GM11168 (cell line): ENCODE results near the gene PTPRM.
"Not testable (repeated sequence)": the region's sequence is repeated elsewhere in the genome, so short reads cannot be mapped to it uniquely, and the experiment has no call there.

Source experiments
- in situ Hi-C: fragments of 300-500 bp; cut with MboI; formaldehyde crosslinking; loops from one replicate; pipeline ENCODE4 v1.12.0; 2022; ENCODE audit warnings: low sequenced_read_pairs; ENCODE audit not compliant: unreplicated experiment

PTPRM gene

DNA sequence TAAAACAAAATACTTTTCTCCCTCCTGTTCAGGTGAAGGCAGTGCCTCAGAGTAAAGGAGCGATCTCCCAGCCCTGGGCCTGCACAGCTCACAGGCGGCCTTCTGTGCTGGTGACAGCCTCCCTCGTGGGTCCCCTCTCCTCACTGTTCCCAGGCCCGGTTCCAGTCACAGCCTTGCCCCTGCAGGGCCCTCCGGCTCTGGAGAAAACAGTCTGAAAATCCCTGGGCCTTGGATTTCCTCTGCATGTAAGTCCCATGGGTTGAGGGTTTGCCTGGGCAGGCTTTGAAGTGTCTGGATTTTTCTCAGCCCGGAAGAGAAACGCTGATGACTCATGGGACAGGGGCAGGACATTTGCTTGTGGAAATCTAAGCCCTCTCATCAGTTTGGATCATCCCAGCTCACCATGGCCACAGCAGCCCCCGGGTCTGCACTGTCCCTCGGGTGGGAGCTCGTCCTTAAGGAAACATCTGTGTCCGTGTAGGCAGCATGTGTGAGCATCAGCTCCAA lies 856.0 kb downstream of the PTPRM start:
- in situ Hi-C loops = no loop called here

DNA sequence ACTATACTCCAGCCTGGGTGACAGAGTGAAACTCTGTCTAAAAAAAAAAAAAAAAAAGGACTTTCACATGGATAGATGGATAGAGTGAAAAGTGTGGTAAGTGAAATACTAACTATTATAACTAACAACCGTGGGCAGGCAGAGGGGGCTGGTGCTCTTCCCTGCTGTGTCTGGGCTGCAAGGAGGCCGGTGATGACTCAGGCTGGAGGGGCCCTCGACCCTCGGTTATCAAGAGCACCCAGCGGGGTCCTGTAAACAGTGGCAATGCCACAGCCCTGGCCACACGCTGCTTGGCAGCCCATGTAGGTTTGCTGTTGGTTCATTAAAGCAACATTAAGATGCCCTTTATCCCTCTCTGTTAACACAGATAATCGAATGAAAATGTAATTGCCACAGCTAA lies 857.4 kb downstream of the PTPRM start:
- in situ Hi-C loops = no loop called here

DNA sequence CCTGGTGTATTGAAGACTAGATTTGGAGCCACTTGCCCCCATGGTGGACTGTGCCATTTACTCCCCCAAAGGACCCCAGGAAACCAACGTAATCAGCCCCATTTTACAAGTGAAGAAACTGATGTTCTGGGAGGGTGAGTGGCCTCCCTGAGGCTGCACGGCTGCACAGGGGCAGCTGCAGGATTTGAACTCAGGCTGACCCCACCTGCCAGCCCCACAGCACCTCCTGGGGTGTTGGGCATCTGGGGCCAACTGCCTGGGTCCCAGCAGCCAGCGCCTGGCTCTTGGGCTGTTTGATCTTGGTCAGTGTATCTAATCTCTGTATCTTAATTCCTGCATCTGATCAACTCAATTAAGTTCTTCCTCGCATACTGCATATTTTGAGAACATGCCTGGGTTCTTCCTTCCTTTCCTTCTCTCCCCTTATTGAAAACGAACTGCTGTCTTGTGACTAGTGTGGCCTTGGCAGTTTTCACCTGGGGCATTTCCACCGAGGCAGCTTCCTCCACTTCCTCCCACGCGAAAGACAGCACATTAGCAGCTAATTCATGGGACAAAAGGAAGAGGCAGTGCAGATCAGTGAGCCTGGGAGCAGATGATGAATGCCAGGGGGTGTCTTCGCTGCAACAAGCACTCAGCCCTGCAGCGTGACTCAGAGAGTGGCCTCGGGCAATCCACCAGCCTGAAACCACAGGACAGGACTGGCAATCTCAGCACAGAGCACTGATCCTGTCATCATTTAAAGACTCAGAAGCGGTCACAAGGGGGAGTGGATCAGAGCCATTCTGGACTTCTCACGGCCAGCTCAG lies 858.0 kb downstream of the PTPRM start:
- in situ Hi-C loops = no loop called here

DNA sequence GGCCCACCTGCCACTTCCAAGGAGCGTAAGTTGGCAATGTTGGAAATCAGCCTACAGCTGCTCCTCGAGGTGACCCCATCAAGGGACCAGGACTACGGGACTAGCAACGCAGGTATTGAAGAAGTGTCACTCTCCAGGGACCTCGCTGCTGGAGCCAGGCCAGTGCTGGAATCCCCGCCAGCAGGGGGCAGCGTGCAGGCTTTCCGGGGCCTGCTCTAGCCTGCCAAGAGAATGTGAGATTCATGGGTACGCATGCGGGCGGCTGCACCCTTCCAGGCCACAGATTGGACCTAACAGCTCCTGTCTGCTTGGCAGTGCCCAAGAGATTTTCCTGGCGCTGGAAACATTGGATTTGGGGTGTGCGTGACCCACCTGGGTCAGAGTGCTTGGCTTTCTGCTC lies 859.3 kb downstream of the PTPRM start:
- in situ Hi-C loops = no loop called here

DNA sequence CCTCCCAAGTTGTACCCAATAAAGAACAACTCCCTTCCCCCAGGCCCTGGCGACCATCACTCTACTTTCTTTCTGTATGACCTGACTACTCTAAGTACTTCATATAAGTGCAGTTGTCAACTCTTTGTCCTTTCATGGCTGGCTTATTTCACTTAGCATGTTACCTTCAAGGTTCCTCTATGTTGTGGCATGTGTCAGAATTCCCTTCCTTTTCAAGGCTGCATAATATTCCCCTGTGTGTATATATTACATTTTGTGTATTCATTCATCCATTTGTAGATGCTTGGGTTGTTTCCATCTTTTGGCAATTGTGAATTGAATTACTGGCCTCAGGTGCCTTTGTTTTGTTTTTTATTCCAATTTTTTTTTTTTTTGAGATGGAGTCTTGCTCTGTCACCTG lies 860.2 kb downstream of the PTPRM start:
- in situ Hi-C loops = no loop called here

DNA sequence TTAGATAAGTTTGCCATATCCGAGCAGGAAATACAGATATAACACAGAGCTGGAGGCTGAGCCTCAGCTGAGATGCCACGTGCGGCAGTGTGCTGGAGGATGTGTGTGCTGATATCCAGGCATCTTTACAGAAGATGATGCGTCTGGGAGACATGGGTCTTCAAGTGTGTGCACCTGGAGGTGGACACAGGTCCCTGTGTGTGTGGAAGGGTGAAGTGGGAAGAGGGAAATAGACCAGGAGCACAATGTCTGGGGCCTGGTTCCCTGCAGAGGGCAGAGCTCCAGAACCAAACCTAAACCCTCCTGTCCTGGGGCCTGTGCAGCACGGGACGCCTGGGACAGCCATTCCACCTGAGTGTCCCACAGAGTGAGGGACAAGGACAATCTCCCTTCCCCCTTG lies 861.8 kb downstream of the PTPRM start:
- in situ Hi-C loops = no loop called here

DNA sequence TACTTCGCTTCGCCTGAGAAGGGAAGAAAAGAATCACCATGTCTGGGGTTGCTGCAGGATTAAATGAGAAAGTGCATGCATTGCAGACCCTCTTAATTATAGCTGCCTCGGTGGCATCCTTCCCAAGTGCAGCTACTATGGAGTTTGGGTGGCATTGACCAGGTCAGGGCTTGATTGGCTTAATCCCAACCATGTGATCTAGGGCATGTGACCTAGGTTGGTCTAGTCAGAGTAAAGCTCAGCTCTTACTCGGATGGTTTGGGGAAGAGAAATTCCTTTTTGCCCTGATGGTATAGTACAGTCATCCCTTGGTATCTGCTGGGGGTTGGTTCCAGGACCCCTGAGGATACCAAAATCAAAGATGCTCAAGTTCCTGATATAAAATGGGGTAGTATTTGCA lies 863.9 kb downstream of the PTPRM start:
- in situ Hi-C loops = no loop called here

DNA sequence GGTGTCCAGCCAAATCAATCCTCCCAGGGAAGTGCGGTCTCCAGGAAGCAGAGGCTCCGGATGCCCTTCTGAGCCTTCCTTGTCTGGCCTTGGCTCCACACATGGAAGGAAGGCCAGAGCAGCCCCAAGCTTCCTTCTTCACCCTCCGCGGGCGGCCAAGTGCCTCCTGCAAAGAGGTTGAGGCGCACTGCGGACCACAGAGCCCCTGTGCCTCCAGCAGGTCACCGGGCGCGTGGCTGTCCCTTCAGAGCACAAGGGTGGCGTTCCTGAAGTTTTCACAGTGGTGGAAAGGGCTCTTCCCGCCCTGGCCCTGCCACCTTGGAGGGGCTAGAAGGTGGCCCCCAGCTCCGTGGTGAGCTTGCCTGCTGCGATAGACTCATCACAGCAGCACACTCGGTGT lies 866.2 kb downstream of the PTPRM start:
- in situ Hi-C loops = no loop called here

DNA sequence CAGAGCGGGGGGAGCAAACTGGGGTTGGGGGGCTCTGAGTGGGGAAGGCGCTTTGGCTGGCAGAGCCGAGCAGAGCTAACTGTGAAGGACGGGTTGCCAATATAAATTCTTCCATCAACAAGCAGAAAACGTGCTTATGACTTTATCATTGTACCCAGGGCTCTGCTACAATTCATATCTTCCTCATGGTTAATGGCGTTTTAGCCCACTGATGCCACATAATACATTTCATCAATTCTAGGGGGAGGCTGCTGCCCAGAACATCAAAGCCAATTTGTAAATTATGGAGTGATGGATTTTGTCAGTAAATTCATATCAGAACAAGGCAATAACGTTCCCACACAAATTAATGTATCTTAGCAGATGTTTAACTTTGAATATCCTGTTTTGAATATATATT lies 866.7 kb downstream of the PTPRM start:
- in situ Hi-C loops = no loop called here

DNA sequence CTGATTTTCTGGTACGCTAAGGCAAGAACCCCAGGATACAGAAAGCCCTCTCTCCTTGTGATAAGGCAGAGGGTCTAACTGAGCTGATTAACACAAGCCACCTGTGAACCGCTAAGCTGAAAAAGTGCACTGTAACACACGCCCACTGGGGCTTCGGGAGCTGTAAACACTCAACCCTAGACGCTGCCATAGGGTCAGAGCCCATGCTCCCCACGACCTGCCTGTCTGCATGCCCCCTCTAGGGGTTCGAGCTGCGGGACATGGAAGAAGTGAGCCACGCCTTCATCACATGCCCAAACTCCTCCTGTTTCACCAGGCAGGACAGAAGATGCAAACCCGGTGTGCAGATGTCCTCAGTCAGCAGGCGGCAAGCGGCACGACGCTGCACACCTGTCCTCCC lies 868.3 kb downstream of the PTPRM start:
- in situ Hi-C loops = no loop called here

DNA sequence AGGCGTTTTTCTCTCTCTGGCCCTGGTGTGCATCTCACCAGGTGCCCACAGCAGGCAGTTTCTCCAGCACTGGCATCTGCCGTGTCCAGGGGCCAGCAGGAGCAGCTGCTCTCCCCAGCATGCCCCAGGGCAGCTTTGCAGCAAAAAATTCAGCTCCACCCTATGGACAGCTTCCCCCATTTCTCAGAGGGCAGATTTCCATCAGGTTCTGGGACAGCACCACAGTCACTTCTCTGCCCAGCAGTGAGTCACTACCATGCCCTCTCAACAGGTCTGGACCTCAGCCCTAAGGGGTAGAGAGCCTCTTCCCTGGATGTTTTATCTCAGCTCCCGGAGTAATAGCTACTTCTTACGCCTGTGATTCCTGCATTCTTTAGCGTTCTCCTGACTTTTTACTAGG lies 871.9 kb downstream of the PTPRM start:
- in situ Hi-C loops = no loop called here

DNA sequence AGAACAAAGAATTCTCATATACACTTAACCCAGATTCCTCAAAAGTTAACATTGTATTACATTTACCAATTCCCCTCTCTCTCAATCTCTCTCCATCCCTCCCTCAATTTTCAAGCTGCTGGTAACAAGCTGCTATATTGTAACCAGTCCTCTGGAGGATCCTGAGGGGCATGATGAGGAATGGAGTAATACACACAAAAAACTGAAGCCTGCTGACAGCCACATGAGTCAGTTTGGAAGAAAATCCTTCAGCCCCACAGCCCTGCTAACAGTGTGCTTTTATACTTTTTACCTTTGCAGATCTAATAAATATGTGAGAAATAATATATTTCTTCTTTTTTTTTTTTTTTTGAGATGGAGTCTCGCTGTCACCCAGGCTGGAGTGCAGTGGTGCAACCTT lies 876.4 kb downstream of the PTPRM start:
- in situ Hi-C loops = no loop called here

DNA sequence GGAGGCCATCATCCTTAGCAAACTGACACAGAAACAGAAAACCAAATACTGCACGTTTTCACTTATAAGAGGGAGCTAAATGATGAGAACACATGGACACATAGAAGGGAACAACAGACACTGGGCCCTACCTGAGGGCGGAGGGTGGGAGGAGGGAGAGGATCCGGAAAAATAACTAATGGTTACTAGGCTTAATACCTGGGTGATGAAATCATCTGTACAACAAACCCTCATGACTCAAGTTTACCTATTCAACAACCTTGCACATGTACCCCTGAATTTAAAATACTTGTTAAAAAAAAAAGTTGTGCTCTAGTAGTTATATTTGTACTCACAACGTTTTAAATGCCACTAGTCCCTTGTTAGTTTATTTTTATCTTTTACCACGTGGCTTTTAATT lies 879.8 kb downstream of the PTPRM start:
- in situ Hi-C loops = not testable (repeated sequence)

DNA sequence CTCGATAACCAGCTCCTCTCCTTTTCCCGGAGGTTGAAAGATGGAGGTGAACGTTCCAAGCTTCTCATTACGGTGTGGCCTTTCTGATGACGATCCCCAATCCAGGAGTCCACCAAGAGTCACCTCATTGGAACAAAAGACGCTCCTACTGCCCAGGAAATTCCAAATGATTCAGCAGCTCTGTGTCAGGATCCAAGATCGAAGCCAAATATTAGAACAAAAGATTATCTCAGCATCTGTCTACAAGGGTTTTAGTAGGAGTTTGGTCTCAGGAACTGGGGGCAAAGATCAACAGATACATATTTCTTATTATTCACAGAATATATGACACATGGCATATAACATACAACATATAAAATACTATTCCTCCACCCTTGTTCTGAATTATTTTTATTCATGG lies 881.0 kb downstream of the PTPRM start:
- in situ Hi-C loops = no loop called here

DNA sequence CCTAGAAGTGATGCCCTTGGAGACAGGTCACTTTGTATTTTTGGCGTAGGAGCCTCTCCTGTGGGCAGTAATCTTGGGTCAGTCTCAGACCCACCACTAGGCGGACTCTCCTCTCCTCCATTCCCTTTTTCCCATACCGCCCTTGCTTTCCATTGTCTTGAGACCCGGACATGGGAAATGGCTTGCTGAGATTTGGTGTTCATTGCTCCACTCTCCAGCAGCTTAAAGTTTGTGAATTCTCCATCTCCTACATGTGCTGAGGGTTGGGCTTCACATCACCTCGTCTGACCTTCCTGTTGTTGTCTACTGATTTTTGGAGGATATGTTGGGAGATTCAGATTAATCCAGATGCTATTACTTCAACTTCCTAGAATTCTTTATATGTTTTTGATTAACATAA lies 882.9 kb downstream of the PTPRM start:
- in situ Hi-C loops = no loop called here

DNA sequence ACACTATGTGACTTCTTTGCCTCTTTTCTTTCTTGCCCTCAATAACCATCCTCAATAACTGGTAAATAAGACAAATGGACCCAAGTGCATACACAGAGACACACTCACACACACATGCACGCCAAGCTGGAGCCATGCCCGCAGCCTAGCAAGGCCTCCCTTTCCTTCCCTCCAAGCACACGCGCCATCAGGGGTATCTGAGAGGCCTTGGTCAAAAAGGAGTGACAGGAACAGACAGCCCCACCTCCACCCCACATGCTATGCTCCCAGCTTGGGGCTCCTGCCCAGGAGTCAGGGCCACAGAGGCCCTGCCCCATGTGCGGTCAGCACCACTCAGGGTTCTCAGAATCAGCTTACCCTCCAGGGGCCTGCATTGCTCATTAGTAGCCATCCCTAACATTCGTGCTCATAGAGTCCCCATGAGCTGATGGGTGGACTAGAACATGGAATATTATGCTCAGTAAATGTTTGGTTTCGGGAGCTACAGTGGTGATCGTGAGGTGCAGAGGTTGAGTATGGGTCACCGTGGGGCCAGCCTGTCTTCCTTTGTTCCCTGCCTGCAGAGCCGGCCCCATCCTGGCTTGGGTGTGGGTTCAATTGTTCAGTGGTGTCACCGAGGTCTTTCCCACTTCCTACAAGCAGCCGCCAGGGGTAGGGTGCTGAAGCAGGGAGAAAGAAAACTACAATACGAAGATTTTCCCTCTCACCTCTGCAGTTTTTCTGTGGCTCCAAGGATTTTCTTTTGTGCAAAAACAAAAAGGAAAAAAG lies 884.0 kb downstream of the PTPRM start:
- in situ Hi-C loops = no loop called here

DNA sequence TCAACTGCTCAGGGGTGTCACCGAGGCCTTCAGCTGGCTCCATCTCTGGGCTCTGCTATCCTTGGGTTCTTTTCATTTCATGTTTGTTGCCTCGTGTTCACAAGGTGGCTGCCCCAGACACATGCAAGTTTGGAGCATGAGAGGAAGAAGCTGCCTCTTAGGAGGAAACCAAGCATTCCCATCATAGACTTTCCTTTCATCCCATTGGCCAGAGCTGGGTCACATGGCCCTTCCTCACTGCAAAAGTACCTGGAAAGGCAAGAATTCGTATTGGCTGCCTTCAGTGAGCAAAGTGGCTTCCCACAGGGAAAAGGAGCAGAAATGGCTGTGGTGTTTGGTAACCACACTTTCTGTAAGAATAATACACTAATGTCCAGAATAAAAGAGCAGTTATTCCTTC lies 886.4 kb downstream of the PTPRM start:
- in situ Hi-C loops = no loop called here

DNA sequence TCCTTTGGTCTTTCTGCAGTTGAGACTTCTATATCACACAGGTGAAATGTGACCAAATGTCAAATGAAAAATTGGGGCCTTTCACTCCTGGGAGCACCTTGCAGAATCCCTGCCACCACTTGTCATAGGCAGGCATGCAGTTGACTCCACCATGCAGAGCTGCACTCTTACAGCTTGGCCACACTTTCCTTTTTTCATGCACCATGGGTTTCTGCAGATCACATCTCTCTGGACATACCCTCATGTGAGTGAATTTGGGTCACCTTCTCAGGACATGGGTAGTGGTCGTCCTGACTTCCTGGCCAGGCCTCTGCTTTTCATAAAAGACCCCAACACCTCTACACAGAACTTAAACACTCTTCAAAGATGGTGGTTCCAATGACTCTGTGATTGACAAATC lies 887.0 kb downstream of the PTPRM start:
- in situ Hi-C loops = no loop called here

DNA sequence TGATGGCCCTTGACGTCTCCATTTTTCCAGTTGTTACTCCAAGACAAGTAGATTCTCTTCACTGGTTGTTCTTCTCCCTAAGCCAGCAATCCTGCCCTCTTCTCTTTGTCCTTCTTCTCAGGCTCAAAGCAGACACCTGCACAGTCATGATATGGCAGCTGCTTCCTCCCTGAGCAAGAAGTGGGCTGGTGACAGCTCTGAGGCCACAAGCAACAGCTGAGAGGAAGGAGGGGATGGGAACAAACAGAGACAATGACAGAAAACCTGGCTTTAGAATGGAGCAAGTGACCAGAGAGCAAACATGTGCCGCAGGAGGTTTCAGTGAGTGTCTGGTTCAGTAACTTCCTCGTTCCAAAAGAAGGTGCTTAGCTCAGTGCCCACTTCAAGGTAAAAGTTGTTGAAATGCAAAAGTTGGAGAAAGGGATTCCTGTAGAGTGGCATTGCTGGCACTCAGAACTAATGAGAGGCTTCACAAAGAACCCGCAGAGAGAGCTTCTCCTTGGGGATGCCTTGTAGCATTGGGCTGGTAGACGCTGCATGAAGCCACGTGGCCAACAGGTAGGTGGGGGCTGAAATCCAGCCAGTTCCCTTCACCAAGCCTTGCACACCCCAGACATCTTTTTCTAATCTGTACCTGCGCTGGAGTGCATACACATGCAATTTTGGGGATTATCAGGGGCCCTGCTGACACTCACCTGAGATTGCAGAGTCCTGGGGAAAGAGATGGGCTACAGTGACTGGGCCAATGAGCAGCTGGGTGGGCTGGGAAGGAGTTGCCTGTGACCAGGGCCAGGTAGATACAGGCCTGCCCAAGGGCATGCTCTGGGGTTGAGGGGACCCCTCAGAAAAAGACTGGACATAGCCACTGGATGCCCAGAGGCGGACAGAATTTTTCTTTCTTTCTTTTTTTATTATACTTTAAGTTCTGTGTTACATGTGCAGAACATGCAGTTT lies 888.8 kb downstream of the PTPRM start:
- in situ Hi-C loops = no loop called here
